PFSK-1 (cell line): ENCODE results near the gene UGT2A3.

Experiments used
- POLR2AphosphoS5 ChIP-seq: IDR thresholded peaks from 2 replicates; pipeline ENCODE4 v1.6.1; 2012; ENCODE audit warnings: low read depth, mild to moderate bottlenecking, control low read depth, low read length, moderate library complexity
- REST ChIP-seq, 2 experiments: IDR thresholded peaks; 2 replicates each; pipeline versions ENCODE4 v1.6.1 to v1.8.0; 2011 to 2012; ENCODE audit warnings: low read depth in 2 of 2, low read length in 2 of 2, control low read depth in 1 of 2, inconsistent platforms in 1 of 2, mild to moderate bottlenecking in 1 of 2, moderate library complexity in 1 of 2; ENCODE audit not compliant: insufficient read depth in 1 of 2
- TAF1 ChIP-seq: IDR thresholded peaks from 2 replicates; pipeline ENCODE4 v1.6.1; 2012; ENCODE audit warnings: low read length, control low read depth, borderline replicate concordance; ENCODE audit not compliant: insufficient read depth

GRCh38 chr4:68929076-68929737 is 22.4 kb downstream of the UGT2A3 start:
- no peak for TF ChIP-seq REST (IDR thresholded peaks at IDR 0.05; ENCODE audit: insufficient read depth in 1 of 2, low read depth in 2 of 2, low read length in 2 of 2)
- no peak for TF ChIP-seq POLR2AphosphoS5
- no peak for TF ChIP-seq TAF1
